AG10803 (cell line): ENCODE results near the gene KIAA0513.

ENCODE experiments used
- DNase-seq: peaks from one replicate; pipeline ENCODE4 v3.0.0; 2010; ENCODE audit warnings: low read depth
- H3K4me3 ChIP-seq: 2 replicates; pipeline ENCODE4 v1.5.1; 2011; ENCODE audit warnings: mild to moderate bottlenecking, low read length, control low read depth
- CTCF ChIP-seq: conservative IDR thresholded peaks from 2 replicates; pipeline ENCODE4 v1.5.1; 2011; ENCODE audit warnings: mild to moderate bottlenecking, low read length, control low read depth, inconsistent platforms

KIAA0513 gene

GRCh38 chr16:85085721-85086120 lies 58.1 kb downstream of the KIAA0513 start:
- TF ChIP-seq CTCF = no peak
- H3K4me3 ChIP-seq = no peak overlapping the region
- no peak for DNase-seq

- H3K4me3 ChIP-seq = no peak overlapping the region
- TF ChIP-seq CTCF = peak; percentile 81
- DNase-seq = peak; percentile 62
Observed at GRCh38 chr16:85086347-85087291, 59.0 kb downstream of the KIAA0513 start.

- no peak overlapping the region for H3K4me3 ChIP-seq
- DNase-seq = no peak
- no peak for TF ChIP-seq CTCF
Observed at GRCh38 chr16:85087899-85088569, 60.4 kb downstream of the KIAA0513 start.

- no peak for TF ChIP-seq CTCF
- no peak for DNase-seq
- H3K4me3 ChIP-seq = no peak overlapping the region
Observed at GRCh38 chr16:85088570-85089199, 61.1 kb downstream of the KIAA0513 start.

DNA sequence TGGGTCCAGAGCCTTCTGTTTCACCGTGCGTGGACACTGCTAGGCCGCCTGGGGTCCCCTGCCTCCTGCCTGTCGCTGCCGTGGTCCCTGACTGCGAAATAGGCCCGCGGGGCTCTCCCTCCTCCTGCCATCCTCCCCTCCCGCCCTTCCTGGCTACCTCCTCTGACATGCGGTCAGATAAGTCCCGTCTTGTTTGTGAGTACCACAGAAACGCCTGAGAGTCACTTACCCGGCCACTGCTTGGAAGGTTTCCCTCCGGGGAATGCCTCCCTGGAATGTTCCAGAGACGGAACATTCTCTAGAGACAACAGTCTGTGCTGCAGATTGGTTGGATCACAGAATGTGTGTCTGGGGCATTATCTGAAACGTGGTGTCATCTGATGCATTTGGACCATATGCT lies 61.9 kb downstream of the KIAA0513 start:
- no peak for TF ChIP-seq CTCF
- DNase-seq = peak; percentile 54
- H3K4me3 ChIP-seq = no peak overlapping the region

GRCh38 chr16:85090181-85090580 lies 62.6 kb downstream of the KIAA0513 start:
- no peak for DNase-seq
- no peak for TF ChIP-seq CTCF
- no peak overlapping the region for H3K4me3 ChIP-seq
